ENCODE results near the gene BARX1.

BARX1 gene

GRCh38 chr9:93903886-93904648 lies 51.1 kb downstream of the BARX1 start:
- in situ Hi-C loops (cut with HindIII; ENCODE audit: low sequenced_read_pairs) = no loop called here

GRCh38 chr9:93902780-93903655 lies 52.1 kb downstream of the BARX1 start:
- in situ Hi-C loops (cut with HindIII; ENCODE audit: low sequenced_read_pairs) = no loop called here

- in situ Hi-C loops (cut with HindIII; ENCODE audit: low sequenced_read_pairs) = no loop called here
These were observed 52.9 kb downstream of the BARX1 start for GRCh38 chr9:93902051-93902779.
